HG03139 (cell line): ENCODE results near the gene SEBOX.

ENCODE experiments used
- ATAC-seq: cut with Tn5 transposase; IDR thresholded peaks from one replicate; pipeline ENCODE4 v1.9.1; 2021; ENCODE audit not compliant: unreplicated experiment

SEBOX gene

GRCh38 chr17:28394337-28395116, 29.5 kb upstream of the SEBOX start:
- no peak for ATAC-seq

- no peak for ATAC-seq
Observed at GRCh38 chr17:28392491-28392890, 27.5 kb upstream of the SEBOX start.

GRCh38 chr17:28391401-28391800, 26.4 kb upstream of the SEBOX start:
- ATAC-seq, result no peak

GRCh38 chr17:28390984-28391383, 26.0 kb upstream of the SEBOX start:
- no peak for ATAC-seq

- no peak for ATAC-seq
Observed at GRCh38 chr17:28390563-28390962, 25.6 kb upstream of the SEBOX start.

GRCh38 chr17:28390141-28390540, 25.1 kb upstream of the SEBOX start:
- no peak for ATAC-seq

- ATAC-seq, result no peak
Observed at GRCh38 chr17:28388106-28388505, 23.1 kb upstream of the SEBOX start.

- ATAC-seq, result no peak
Observed at GRCh38 chr17:28386391-28386790, 21.4 kb upstream of the SEBOX start.

GRCh38 chr17:28385406-28385805, 20.4 kb upstream of the SEBOX start:
- no peak for ATAC-seq

- ATAC-seq, result peak; percentile 26
Observed at GRCh38 chr17:28385037-28385400, 20.0 kb upstream of the SEBOX start.

- ATAC-seq, result peak; percentile 77
Observed at GRCh38 chr17:28384281-28385036, 19.5 kb upstream of the SEBOX start.

GRCh38 chr17:28381141-28381825, 16.3 kb upstream of the SEBOX start:
- no peak for ATAC-seq

- no peak for ATAC-seq
Observed at GRCh38 chr17:28379814-28380801, 15.1 kb upstream of the SEBOX start.

GRCh38 chr17:28372945-28373274, 7.9 kb upstream of the SEBOX start:
- ATAC-seq, result no peak

GRCh38 chr17:28372203-28372944, 7.4 kb upstream of the SEBOX start:
- no peak for ATAC-seq

- peak; percentile 79 for ATAC-seq
Observed at GRCh38 chr17:28371245-28372202, 6.5 kb upstream of the SEBOX start, which contains the start of gene SARM1. SARM1 (plus strand) TSS chr17:28371694; CDS start chr17:28372033, 339 bp downstream.

GRCh38 chr17:28370744-28371103, 5.7 kb upstream of the SEBOX start:
- ATAC-seq, result no peak

- ATAC-seq, result no peak
Observed at GRCh38 chr17:28370035-28370743, 5.2 kb upstream of the SEBOX start, which contains the start of gene VTN. VTN (minus strand) TSS chr17:28370307; CDS start chr17:28370203, 104 bp downstream.
